ENCODE measurements around the gene MAGEL2.
"Not testable (repeated sequence)": the region's sequence is repeated elsewhere in the genome, so short reads cannot be mapped to it uniquely, and the experiment has no call there.

MAGEL2 gene

DNA sequence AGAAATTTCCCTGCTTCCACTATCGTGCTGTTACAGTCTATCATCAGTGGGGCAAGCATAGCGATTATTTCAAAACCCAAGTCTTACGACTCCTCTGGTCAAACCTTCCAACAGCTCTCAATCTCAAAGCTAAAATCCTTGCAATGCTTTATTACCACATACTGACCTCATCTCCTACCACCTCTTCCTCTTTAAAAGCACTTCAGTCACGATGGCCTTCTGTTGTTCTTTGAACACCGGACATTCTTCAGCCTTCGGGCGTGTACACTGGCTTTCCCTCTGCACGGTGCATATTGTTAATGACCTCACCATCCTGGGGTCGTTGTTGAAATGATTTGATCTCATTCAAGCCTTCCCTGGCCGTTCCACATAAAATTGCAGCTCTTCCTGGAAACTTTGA is 31.1 kb downstream of the MAGEL2 start:
- DNase-seq, result no peak

DNA sequence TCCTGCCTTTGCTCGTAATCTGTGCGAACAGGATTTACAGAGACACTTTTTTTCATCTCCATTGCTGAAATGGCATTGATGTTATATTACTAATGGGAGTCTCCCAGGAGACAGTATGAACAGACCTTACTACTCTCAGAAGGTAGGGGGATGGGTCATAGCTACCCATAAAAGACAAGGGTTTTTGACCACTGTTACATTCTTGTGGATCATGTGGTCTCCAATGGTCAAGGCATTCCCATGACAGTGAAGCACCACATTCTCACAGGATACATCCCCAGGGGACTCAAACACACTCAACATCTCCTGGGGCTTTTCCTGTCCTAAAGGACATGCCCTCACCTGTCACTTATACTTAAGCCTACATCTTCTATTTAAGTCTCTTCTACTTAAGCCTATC is 41.4 kb downstream of the MAGEL2 start:
- DNase-seq, result no peak

DNA sequence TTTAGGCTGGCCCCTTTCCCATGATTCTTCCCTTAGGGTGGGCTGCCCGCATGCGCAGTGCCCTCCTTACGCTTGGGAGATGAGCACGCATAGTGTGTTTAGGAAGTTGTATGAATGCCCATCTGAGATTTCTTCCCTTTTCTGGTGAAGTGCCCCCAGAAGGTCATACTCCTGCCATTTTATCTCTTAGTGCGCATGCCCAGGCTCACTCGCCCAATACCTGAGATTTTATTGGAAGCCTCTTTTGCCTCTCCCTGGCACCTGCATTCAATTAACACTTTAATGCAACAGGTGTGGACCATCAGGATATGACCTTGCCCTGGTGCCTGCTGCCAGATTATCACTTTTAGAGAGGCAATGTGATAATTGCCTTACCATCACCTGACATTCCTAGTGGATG is 45.5 kb downstream of the MAGEL2 start:
- DNase-seq, result no peak

DNA sequence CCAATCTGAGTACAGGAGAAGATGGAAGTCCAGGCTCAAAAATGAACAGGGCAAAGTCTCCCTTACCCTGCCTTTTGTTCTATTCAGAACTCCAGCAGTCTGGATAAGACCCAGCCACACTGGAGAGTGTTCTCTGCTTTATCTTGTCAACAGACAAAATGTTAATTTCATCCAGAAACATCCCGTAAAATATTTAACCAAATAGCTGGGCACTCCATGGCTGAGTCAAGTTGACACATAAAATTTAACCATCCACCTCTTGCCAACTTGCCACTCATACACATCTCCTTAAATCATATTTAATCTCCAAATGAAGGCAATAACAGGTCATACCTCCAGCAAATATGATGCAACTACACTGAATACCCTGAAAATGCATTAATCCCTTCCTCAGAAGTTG is 48.6 kb downstream of the MAGEL2 start:
- DNase-seq, result no peak

DNA sequence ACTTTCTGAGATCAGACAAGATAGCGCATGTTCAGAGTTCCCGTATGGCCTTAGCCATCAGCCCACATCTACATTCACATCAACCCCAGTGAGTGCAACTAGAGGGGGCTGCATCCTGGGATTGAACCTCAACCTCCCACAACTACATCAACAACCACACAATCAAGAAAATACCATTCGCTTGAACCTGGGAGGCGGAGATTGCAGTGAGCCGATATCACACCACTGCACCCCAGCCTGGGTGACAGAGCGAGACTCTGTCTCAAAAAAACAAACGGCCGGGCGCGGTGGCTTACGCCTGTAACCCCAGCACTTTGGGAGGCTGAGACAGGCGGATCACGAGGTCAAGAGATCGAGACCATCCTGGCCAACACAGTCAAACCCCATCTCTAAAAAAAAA is 50.4 kb downstream of the MAGEL2 start:
- not testable (repeated sequence) for DNase-seq

DNA sequence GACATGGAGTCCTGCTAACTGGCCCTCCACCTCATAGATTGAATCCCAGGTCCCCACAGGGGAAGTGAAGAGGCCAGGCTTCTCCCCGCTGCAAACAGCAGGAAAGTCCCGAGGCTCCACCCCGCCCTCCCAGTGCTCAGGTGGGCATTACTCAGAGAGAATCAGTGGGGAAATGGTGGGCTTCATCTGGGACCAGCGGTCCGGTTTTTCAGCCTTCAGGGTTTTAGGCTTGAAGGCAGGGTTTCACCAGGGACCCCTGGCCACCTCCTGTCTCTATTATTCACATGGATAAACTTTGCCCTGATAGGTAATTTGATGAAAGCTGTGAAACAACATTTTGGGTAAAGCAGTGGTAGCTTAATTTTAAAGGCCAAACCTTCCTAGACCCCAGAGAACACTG is 50.9 kb downstream of the MAGEL2 start:
- DNase-seq, result no peak

DNA sequence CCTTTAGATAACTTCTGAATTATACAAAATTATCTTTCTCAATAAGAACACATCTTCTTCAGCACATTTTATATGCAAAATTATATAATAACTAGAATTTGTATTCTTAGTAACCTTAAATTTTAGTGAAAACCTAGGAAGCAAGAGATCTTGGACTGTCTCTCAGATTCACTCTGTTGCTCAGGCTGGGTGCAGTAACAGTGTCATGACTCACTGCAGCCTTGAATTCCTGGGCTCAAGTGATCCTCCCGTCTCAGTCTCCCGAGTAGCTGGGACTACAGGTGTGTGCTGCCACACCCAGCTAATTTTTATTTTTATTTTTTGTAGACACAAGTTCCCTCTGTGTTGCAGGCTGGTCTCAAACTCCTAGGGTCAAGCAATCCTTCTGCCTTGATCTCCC is 52.3 kb downstream of the MAGEL2 start:
- no peak for DNase-seq

DNA sequence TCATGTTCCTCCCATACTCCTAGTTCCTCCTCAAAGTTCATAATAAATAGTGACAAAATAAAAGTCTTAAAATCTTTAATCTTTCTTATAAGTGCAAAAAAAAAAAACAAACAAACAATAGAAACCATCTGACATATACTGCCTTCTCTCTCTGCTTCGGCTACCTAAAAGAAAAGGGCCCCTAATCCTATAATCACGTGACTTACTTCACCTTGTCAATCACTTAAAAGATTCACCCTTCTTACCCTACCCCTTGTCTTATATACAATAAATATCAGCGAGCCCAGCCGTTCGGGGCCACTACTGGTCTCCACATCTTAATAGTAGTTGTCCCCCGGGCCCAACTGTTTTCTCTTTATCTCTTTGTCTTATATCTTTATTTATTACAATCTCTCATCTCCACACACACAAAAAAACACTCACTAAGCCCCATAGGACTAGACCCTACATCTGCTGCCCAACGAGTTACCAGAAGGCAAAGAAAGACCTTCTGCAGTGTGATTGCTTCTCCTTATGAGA is 53.4 kb downstream of the MAGEL2 start:
- no peak for DNase-seq
